Hepatocyte (in vitro differentiated cells): ENCODE measurements around the gene PASD1.

Experiments
- EZH2 ChIP-seq: fragments of 200-600 bp; sonication (generic); IDR thresholded peaks from 2 replicates; pipeline ENCODE4 v1.6.1; 2016; ENCODE audit warnings: antibody characterized with exemption, mild to moderate bottlenecking, borderline replicate concordance
- EZH2phosphoT487 ChIP-seq: fragments of 200-600 bp; sonication (generic); IDR thresholded peaks from one replicate; pipeline ENCODE4 v1.6.1; 2018; ENCODE audit warnings: antibody characterized with exemption, mild to moderate bottlenecking, low read depth, moderate library complexity; ENCODE audit not compliant: unreplicated experiment, severe bottlenecking
- TF ChIP-seq, protein P1 (sequence below): fragments of 200-600 bp; sonication (generic); IDR thresholded peaks from 2 replicates; pipeline ENCODE4 v1.5.1; 2016; ENCODE audit warnings: antibody characterized with exemption, mild to moderate bottlenecking; ENCODE audit not compliant: poor library complexity

DNA sequence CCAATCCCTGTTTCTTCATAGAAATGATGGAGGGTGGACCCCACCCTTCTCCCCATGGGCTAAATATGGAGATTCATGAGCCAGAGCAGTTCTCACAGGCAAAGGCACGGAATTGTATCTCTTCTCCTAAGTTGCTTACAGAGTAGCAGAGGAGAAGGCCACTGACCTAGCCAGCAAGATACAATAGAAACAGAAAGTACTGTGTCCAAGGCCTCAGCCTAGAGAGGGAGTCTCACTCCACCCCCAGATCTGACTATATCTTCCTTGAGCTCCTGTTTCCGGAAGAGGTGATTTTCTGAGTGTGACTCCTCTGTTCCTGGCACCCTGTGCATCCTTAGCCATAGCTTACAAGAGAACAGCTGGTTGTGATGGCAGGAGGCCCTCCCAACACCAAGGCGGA is 152.3 kb downstream of the PASD1 start, which contains the start of gene FATE1:
- no peak for TF ChIP-seq EZH2
- no peak for TF ChIP-seq EZH2phosphoT487
- TF ChIP-seq, protein P1, sequence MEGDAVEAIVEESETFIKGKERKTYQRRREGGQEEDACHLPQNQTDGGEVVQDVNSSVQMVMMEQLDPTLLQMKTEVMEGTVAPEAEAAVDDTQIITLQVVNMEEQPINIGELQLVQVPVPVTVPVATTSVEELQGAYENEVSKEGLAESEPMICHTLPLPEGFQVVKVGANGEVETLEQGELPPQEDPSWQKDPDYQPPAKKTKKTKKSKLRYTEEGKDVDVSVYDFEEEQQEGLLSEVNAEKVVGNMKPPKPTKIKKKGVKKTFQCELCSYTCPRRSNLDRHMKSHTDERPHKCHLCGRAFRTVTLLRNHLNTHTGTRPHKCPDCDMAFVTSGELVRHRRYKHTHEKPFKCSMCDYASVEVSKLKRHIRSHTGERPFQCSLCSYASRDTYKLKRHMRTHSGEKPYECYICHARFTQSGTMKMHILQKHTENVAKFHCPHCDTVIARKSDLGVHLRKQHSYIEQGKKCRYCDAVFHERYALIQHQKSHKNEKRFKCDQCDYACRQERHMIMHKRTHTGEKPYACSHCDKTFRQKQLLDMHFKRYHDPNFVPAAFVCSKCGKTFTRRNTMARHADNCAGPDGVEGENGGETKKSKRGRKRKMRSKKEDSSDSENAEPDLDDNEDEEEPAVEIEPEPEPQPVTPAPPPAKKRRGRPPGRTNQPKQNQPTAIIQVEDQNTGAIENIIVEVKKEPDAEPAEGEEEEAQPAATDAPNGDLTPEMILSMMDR = no peak
